H9 (cell line): ENCODE results near the gene VRK2. TPM values are rescaled to one million over a fixed set of nuclear protein-coding genes. Genes with fewer than 3 reads are reported as not detected.

ENCODE experiments used
- DNase-seq: peaks from one replicate; pipeline ENCODE4 v3.0.0-alpha.2; 2017
- H2AFZ ChIP-seq: one replicate; pipeline ENCODE4 v1.6.1; 2013; ENCODE audit warnings: mild to moderate bottlenecking, low read length, control low read depth, moderate library complexity
- H2AK5ac ChIP-seq: 2 replicates; pipeline ENCODE4 v1.6.1; 2013; ENCODE audit warnings: low read length, control low read depth, mixed read lengths; ENCODE audit not compliant: insufficient read length
- H2BK120ac ChIP-seq: one replicate; pipeline ENCODE4 v1.6.1; 2013; ENCODE audit warnings: low read depth, mild to moderate bottlenecking, low read length, control low read depth, inconsistent platforms; ENCODE audit not compliant: poor library complexity, severe bottlenecking
- H2BK12ac ChIP-seq: 2 replicates; pipeline ENCODE4 v1.6.1; 2013; ENCODE audit warnings: low read length, control low read depth, mixed read lengths, low read depth; ENCODE audit not compliant: insufficient read length
- H2BK15ac ChIP-seq: 2 replicates; pipeline ENCODE4 v1.6.1; 2013; ENCODE audit warnings: low read depth, low read length, control low read depth
- H2BK20ac ChIP-seq: one replicate; pipeline ENCODE4 v1.6.1; 2013; ENCODE audit warnings: low read depth, mild to moderate bottlenecking, low read length, control low read depth, inconsistent platforms; ENCODE audit not compliant: poor library complexity, severe bottlenecking
- H2BK5ac ChIP-seq: 2 replicates; pipeline ENCODE4 v1.6.1; 2013; ENCODE audit warnings: low read length, control low read depth, mixed read lengths; ENCODE audit not compliant: insufficient read length
- H3K14ac ChIP-seq: 2 replicates; pipeline ENCODE4 v1.6.1; 2013; ENCODE audit warnings: low read length, control low read depth; ENCODE audit not compliant: insufficient read depth
- H3K18ac ChIP-seq: 2 replicates; pipeline ENCODE4 v1.6.1; 2013; ENCODE audit warnings: low read depth, mild to moderate bottlenecking, mixed read lengths, low read length, control low read depth; ENCODE audit not compliant: insufficient read length
- H3K23ac ChIP-seq: 2 replicates; pipeline ENCODE4 v1.6.1; 2013; ENCODE audit warnings: low read length, control low read depth, mixed read lengths, low read depth; ENCODE audit not compliant: insufficient read length
- H3K23me2 ChIP-seq: 2 replicates; pipeline ENCODE4 v1.6.1; 2013; ENCODE audit warnings: low read depth, mild to moderate bottlenecking, mixed read lengths, low read length, control low read depth; ENCODE audit not compliant: insufficient read length, poor library complexity, severe bottlenecking
- H3K27ac ChIP-seq: 2 replicates; pipeline ENCODE4 v1.5.1; 2013; ENCODE audit warnings: low read length, control low read depth, mixed read lengths, low read depth; ENCODE audit not compliant: insufficient read length
- H3K27me3 ChIP-seq: 2 replicates; pipeline ENCODE4 v1.6.1; 2013; ENCODE audit warnings: low read length, control low read depth, inconsistent platforms; ENCODE audit not compliant: insufficient read depth
- H3K4ac ChIP-seq: 2 replicates; pipeline ENCODE4 v1.6.1; 2013; ENCODE audit warnings: low read depth, mild to moderate bottlenecking, control low read depth, inconsistent platforms, low read length, moderate library complexity
- H3K4me1 ChIP-seq: 2 replicates; pipeline ENCODE4 v1.6.1; 2013; ENCODE audit warnings: low read length, control low read depth, inconsistent platforms; ENCODE audit not compliant: insufficient read depth
- H3K4me2 ChIP-seq: 2 replicates; pipeline ENCODE4 v1.6.1; 2013; ENCODE audit warnings: low read length, control low read depth, mixed read lengths; ENCODE audit not compliant: insufficient read length, insufficient read depth
- H3K56ac ChIP-seq: 2 replicates; pipeline ENCODE4 v1.6.1; 2013; ENCODE audit warnings: low read depth, mild to moderate bottlenecking, mixed read lengths, low read length, control low read depth; ENCODE audit not compliant: insufficient read length
- H3K79me1 ChIP-seq: 2 replicates; pipeline ENCODE4 v1.6.1; 2013; ENCODE audit warnings: low read depth, mild to moderate bottlenecking, moderate library complexity, low read length, control low read depth, inconsistent platforms; ENCODE audit not compliant: insufficient read depth, poor library complexity, severe bottlenecking
- H3K79me2 ChIP-seq: 2 replicates; pipeline ENCODE4 v1.6.1; 2013; ENCODE audit warnings: low read length, control low read depth, inconsistent platforms; ENCODE audit not compliant: insufficient read depth
- H3K9ac ChIP-seq: 2 replicates; pipeline ENCODE4 v1.6.1; 2013; ENCODE audit warnings: low read length, control low read depth, mixed read lengths; ENCODE audit not compliant: insufficient read length; ENCODE audit errors: extremely low read depth
- H3K9me3 ChIP-seq: one replicate; pipeline ENCODE4 v1.6.1; 2013; ENCODE audit warnings: low read depth, low read length, inconsistent platforms; ENCODE audit not compliant: control insufficient read depth
- H3T11ph ChIP-seq: one replicate; pipeline ENCODE4 v1.6.1; 2013; ENCODE audit warnings: mild to moderate bottlenecking, low read length, control low read depth, inconsistent platforms
- H4K20me1 ChIP-seq: one replicate; pipeline ENCODE4 v1.6.1; 2013; ENCODE audit not compliant: control insufficient read depth, insufficient read length, insufficient read depth
- H4K5ac ChIP-seq: 2 replicates; pipeline ENCODE4 v1.6.1; 2013; ENCODE audit warnings: low read depth, mild to moderate bottlenecking, mixed read lengths, low read length, control low read depth; ENCODE audit not compliant: insufficient read length
- H4K8ac ChIP-seq: replicated peaks from 2 replicates; pipeline ENCODE4 v1.6.1; 2013; ENCODE audit warnings: low read length, control low read depth, mixed read lengths, low read depth; ENCODE audit not compliant: insufficient read length
- H4K91ac ChIP-seq: 2 replicates; pipeline ENCODE4 v1.6.1; 2013; ENCODE audit warnings: low read depth, mild to moderate bottlenecking, moderate library complexity, mixed read lengths, low read length, control low read depth; ENCODE audit not compliant: insufficient read length
- H3K27ac Mint-ChIP-seq, 3 experiments: 2 replicates in 2 of 3; 3 replicates in 1 of 3; pipeline ENCODE4 v1.8.0; 2020 to 2021; ENCODE audit warnings: mixed read lengths in 3 of 3, mild to moderate bottlenecking in 1 of 3, moderate library complexity in 1 of 3
- H3K27me3 Mint-ChIP-seq: 2 replicates; pipeline ENCODE4 v1.8.0; 2021; ENCODE audit warnings: low read depth, mild to moderate bottlenecking, moderate library complexity, mixed read lengths
- H3K36me3 Mint-ChIP-seq, 3 experiments: 2 replicates in 2 of 3; 3 replicates in 1 of 3; pipeline ENCODE4 v1.8.0; 2020 to 2021; ENCODE audit warnings: low read depth in 3 of 3, mixed read lengths in 3 of 3; ENCODE audit not compliant: insufficient read depth in 1 of 3
- H3K4me1 Mint-ChIP-seq, 2 experiments: 2 replicates each; pipeline ENCODE4 v1.8.0; 2020; ENCODE audit warnings: mixed read lengths in 2 of 2
- H3K4me3 Mint-ChIP-seq, 2 experiments: 2 replicates in 1 of 2; 3 replicates in 1 of 2; pipeline ENCODE4 v1.8.0; 2020 to 2021; ENCODE audit warnings: mild to moderate bottlenecking in 2 of 2, mixed read lengths in 2 of 2, moderate library complexity in 1 of 2
- H3K9me3 Mint-ChIP-seq, 2 experiments: 2 replicates in 1 of 2; 3 replicates in 1 of 2; pipeline ENCODE4 v1.8.0; 2020; ENCODE audit warnings: mild to moderate bottlenecking in 2 of 2, mixed read lengths in 2 of 2, moderate library complexity in 1 of 2
- total RNA-seq: library from RNA; stranded (reverse); gene quantifications from 2 replicates; pipeline ENCODE4 v1.2.1, GENCODE V29; 2021
- TF ChIP-seq, protein P1 (sequence below): fragments of 200-600 bp; sonication (generic); conservative IDR thresholded peaks from 3 replicates; pipeline ENCODE4 v1.8.0; 2021; ENCODE audit warnings: antibody characterized with exemption, mild to moderate bottlenecking

VRK2 gene
- total RNA-seq, 1 experiment from 2014 or later: 23.8 TPM

DNA sequence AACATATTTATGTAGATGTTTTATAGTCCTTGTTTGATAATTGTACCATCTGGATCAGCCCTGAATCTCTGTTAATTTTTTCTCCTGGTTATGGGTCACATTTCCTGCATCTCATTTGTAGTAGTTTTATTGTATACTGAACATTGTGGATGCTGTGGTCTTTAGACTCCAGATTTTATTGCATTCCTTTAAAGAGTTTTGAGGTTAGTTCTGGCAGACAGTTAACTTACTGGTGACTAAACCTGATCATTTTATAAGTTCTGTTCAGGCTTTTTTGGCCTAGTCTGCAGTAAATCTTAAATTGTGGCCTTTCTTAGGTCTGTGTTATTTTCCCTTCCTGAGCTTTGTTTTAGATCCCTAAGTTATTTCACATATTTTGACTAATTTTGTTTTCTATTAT is 110.2 kb downstream of the VRK2 start:
- no peak overlapping the region for H2BK12ac ChIP-seq
- H3K79me1 ChIP-seq: no peaks in the 10 kb centered on the region
- H3K4me2 ChIP-seq: no peak overlapping the region
- H3K4me1 Mint-ChIP-seq: peaks cover 6 to 7% of the 10 kb centered on the region in 2 experiments
- H4K5ac ChIP-seq: no peak overlapping the region
- no peaks in the 10 kb centered on the region for H3K27me3 ChIP-seq
- peak overlapping the region in 1 of 3 experiments; percentile 9; a peak in 1 of 7 replicates for H3K27ac Mint-ChIP-seq
- no peak overlapping the region for H2BK5ac ChIP-seq
- no peak for DNase-seq
- H2BK120ac ChIP-seq: no peak overlapping the region
- no peak overlapping the region for H3K4me3 Mint-ChIP-seq
- no peak overlapping the region for H4K8ac ChIP-seq
- no peaks in the 10 kb centered on the region for H3K23me2 ChIP-seq
- no peaks in the 10 kb centered on the region for H3K9me3 Mint-ChIP-seq
- H4K20me1 ChIP-seq: no peaks in the 10 kb centered on the region
- H3K56ac ChIP-seq: no peak overlapping the region
- no peak overlapping the region for H3K9ac ChIP-seq
- no peak overlapping the region for H3K14ac ChIP-seq
- H3K18ac ChIP-seq: no peak overlapping the region
- H2BK15ac ChIP-seq: no peak overlapping the region
- no peak overlapping the region for H4K91ac ChIP-seq
- H3K9me3 ChIP-seq: no peaks in the 10 kb centered on the region
- H2BK20ac ChIP-seq: no peak overlapping the region
- no peak overlapping the region for H2AK5ac ChIP-seq
- no peak overlapping the region for H3T11ph ChIP-seq
- no peak overlapping the region for H3K4ac ChIP-seq
- TF ChIP-seq, protein P1, sequence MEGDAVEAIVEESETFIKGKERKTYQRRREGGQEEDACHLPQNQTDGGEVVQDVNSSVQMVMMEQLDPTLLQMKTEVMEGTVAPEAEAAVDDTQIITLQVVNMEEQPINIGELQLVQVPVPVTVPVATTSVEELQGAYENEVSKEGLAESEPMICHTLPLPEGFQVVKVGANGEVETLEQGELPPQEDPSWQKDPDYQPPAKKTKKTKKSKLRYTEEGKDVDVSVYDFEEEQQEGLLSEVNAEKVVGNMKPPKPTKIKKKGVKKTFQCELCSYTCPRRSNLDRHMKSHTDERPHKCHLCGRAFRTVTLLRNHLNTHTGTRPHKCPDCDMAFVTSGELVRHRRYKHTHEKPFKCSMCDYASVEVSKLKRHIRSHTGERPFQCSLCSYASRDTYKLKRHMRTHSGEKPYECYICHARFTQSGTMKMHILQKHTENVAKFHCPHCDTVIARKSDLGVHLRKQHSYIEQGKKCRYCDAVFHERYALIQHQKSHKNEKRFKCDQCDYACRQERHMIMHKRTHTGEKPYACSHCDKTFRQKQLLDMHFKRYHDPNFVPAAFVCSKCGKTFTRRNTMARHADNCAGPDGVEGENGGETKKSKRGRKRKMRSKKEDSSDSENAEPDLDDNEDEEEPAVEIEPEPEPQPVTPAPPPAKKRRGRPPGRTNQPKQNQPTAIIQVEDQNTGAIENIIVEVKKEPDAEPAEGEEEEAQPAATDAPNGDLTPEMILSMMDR: no peak
- no peak overlapping the region for H3K23ac ChIP-seq
- no peaks in the 10 kb centered on the region for H3K27me3 Mint-ChIP-seq
- H2AFZ ChIP-seq: no peak overlapping the region
- no peak overlapping the region for H3K27ac ChIP-seq
- H3K4me1 ChIP-seq: no peaks in the 10 kb centered on the region
- peaks cover 3 to 38% (median 27%) of the 10 kb centered on the region in 3 experiments; a peak in 6 of 7 replicates for H3K36me3 Mint-ChIP-seq
- no peaks in the 10 kb centered on the region for H3K79me2 ChIP-seq
